Activated T-cell treated with anti-CD3 and anti-CD28 coated beads, Interleukin-2, amount 50 U/mL, for 24 hours (primary cell): ENCODE results near the gene AKR1C2.
"Not testable (repeated sequence)": the region's sequence is repeated elsewhere in the genome, so short reads cannot be mapped to it uniquely, and the experiment has no call there.

Experiments used
- DNase-seq: peaks from one replicate; pipeline ENCODE4 v3.0.0-alpha.2; 2020
- H3K27ac Mint-ChIP-seq: 2 replicates; pipeline ENCODE4 v1.8.0; 2020; ENCODE audit warnings: mild to moderate bottlenecking, mixed read lengths
- H3K27me3 Mint-ChIP-seq: 2 replicates; pipeline ENCODE4 v1.8.0; 2020; ENCODE audit warnings: mixed read lengths
- H3K36me3 Mint-ChIP-seq: 2 replicates; pipeline ENCODE4 v1.8.0; 2020; ENCODE audit warnings: low read depth, mixed read lengths
- H3K4me1 Mint-ChIP-seq: 2 replicates; pipeline ENCODE4 v1.8.0; 2020; ENCODE audit warnings: low read depth, mixed read lengths
- H3K4me3 Mint-ChIP-seq: 2 replicates; pipeline ENCODE4 v1.8.0; 2020; ENCODE audit warnings: mild to moderate bottlenecking, moderate library complexity, mixed read lengths
- H3K9me3 Mint-ChIP-seq: 2 replicates; pipeline ENCODE4 v1.8.0; 2020; ENCODE audit warnings: mixed read lengths

AKR1C2 gene

DNA sequence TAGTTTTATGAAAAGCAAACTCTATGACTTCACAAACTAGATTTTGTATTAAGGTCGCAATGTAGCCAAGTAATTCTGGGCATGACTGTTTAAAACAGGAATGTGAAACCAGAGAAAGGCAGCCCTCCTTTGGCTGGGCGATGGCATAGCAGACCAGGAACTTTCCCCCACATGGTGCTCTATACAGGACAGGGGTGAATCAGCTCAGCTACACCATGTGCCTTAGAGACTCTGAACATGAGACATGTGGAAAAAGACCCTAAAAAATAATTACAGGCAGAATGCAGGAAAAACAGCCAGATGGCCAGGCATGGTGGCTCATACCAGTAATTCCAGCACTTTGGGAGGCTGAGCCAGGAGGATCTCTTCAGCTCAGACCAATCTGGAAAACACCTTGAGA lies 60.7 kb downstream of the AKR1C2 start:
- not testable (repeated sequence) for H3K4me1 Mint-ChIP-seq, DNase-seq, H3K9me3 Mint-ChIP-seq, H3K27ac Mint-ChIP-seq, H3K4me3 Mint-ChIP-seq, H3K27me3 Mint-ChIP-seq, H3K36me3 Mint-ChIP-seq

DNA sequence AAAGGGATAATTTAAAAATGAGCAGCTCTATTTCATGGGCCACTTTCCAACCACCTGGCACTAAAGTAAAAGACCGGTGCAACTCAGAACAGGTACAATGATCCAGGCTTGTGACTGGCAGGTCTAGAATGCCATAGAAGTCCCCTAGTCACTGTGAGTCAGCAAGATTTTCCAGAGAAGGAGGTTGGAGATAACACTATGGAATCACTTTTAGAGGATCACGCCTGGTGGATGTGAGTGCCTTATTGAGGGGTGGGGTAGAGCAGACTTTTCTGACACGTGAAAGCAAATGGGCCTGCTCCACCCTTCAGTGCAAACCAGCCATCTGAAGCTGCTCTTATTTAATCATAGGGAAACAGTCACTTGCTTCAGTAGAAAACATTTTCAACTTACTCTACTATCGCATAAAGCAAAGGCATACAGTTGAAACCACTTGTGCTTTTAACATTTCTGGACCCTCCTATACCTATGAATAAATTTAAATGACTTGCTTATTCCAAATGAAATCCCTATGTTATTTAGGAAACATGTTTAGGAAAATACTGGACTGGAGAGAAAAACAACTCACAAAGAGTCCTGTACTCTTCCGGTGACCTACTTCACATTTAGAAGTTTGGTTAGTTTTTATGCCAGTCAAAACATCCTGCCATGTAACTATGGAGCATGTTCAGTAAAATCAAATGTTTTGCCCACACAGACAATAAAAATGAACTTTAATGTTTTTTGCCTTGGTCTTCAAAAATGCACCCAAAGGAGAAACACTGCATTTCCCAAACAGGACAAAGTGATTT lies 61.9 kb downstream of the AKR1C2 start:
- Mint-ChIP-seq H3K4me1 (no peaks in the 10 kb centered on the region), H3K27ac (no peak overlapping the region)
- no peak for DNase-seq

DNA sequence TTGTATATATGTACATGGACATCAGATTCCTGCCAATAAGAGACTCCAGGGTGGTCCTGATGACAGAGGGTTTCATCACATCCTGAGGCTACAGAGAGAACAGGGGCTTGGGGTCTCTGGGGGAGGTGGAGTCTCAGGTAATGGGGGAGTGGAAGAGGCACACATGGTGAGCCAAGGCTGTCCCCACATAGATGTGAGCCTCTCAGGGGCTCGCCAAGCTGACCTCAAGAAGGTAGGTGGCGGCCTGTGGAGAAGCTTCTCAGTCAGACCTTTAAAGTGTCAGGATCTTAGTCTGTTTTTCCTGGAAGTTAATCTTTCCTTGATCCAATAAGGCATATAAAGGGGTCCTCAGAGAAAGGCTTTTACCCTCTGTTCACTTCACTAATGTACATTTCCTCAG lies 62.7 kb downstream of the AKR1C2 start:
- not testable (repeated sequence) for H3K4me1 Mint-ChIP-seq

More for the DNA sequence above, 61.9 kb downstream of the AKR1C2 start:
- Mint-ChIP-seq H3K36me3 (no peaks in the 10 kb centered on the region), H3K4me3 (no peak overlapping the region), H3K9me3 (no peaks in the 10 kb centered on the region), H3K27me3 (no peaks in the 10 kb centered on the region)

DNA sequence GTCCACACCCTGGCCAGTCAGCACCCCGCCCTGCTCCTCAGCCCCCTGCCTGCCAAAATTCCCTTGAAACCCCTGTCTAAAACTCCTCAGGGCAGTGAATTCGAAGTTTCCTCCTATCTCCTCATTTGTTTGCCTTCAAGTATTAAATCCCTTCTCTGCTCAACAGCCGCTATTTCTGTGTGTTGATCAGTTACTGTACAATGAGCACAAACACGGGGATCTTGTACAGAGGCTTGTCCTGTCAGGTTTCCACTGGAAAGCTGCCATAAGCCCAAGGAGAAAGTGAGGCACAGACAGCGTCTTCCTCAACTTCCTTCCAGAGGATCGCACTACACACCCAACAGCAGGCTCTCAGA lies 63.6 kb downstream of the AKR1C2 start:
- not testable (repeated sequence) for H3K9me3 Mint-ChIP-seq, H3K4me1 Mint-ChIP-seq, H3K4me3 Mint-ChIP-seq, DNase-seq, H3K36me3 Mint-ChIP-seq, H3K27me3 Mint-ChIP-seq, H3K27ac Mint-ChIP-seq

More for the DNA sequence above, 62.7 kb downstream of the AKR1C2 start:
- not testable (repeated sequence) for H3K9me3 Mint-ChIP-seq, H3K27ac Mint-ChIP-seq, H3K27me3 Mint-ChIP-seq, H3K36me3 Mint-ChIP-seq, DNase-seq, H3K4me3 Mint-ChIP-seq

DNA sequence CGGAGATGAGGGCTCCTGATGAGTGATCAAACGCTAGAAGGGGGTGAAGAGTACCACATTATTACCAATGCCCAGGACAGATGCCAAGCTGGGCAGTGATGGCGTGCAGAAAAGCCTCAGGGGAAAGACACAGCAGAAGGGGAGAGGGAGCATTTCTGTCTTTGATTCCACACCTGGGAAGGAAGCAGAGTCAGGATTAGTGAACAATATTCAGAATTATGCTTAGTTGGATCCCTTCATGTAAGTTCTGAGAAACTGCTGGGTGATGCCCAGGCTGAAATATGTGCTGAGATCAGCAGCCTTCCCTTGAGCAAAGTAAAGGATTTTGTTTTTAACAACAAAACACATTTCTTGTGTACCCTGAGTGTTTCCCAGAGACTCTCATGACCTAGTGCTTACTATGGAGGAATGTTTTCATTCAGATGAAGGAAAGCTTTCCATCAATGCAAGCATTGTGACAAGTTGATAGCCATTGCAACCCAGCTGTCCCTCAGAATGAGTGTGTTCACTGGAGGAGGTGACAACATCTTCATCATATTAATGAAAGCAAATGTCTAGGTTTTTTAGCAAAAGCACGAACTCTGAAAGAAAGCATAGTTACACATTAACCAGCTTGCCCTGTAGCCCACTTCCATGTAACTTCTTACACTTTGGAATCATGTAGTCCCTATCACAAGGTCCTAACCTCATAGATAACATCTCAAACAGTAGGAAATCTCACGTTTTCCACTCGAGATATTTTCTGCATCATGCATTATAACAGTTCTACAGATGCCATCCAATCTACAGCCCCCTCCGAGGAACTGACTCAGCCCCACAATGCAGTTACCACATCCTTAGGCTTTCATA lies 64.2 kb downstream of the AKR1C2 start:
- Mint-ChIP-seq H3K4me1 (no peaks in the 10 kb centered on the region), H3K36me3 (no peaks in the 10 kb centered on the region), H3K27ac (no peak overlapping the region), H3K27me3 (no peaks in the 10 kb centered on the region), H3K4me3 (no peak overlapping the region), H3K9me3 (no peaks in the 10 kb centered on the region)
- DNase-seq: no peak
